GM19193 (cell line): ENCODE data around the gene MTRF1L.

Experiments used
- POLR2A ChIP-seq: IDR thresholded peaks from 4 replicates; pipeline ENCODE4 v1.6.1; 2011; ENCODE audit not compliant: insufficient read depth, insufficient read length; ENCODE audit errors: extremely low read depth

Gene MTRF1L

GRCh38 chr6:152952866-152953509 lies 49.5 kb downstream of the MTRF1L start:
- TF ChIP-seq POLR2A: no peak

DNA sequence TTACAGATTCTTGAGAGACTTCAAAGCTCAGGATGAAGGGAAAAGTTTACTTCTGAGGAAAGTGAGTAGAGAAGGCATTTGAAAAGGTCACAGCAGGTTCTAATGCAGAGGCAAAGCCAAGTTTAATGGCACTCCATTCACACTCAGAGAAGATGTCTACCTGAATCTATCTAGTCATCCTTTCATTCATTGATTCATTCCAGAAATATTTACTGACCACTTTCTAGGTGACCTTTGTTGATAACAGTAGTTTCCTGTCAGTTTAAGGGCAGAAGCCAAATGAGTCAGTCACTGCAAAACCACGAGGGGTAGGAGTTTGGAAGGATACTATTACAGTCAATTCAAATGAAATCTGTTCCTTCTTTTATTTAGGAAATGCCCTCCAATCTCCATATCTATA lies 50.5 kb downstream of the MTRF1L start:
- TF ChIP-seq POLR2A: no peak

DNA sequence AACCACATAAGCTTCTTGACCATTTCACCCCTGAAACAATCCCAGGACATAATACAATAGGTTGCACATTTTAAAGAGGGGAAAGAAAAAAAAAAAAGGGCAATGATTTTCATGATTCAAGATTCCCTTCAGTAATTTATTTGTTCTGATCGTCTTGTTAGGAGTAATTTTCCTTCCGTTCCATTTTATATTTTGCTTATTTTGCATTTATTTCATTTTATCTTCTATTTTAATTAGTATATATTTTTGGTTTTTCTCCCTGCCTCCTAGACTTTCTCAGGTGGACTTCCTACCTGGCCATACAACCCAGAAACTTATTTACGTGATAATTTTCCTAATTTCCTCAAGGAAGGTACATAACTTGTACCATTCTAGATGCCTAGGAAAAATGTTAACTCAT lies 52.3 kb downstream of the MTRF1L start:
- no peak for TF ChIP-seq POLR2A

GRCh38 chr6:152948150-152948768 lies 54.2 kb downstream of the MTRF1L start:
- no peak for TF ChIP-seq POLR2A

DNA sequence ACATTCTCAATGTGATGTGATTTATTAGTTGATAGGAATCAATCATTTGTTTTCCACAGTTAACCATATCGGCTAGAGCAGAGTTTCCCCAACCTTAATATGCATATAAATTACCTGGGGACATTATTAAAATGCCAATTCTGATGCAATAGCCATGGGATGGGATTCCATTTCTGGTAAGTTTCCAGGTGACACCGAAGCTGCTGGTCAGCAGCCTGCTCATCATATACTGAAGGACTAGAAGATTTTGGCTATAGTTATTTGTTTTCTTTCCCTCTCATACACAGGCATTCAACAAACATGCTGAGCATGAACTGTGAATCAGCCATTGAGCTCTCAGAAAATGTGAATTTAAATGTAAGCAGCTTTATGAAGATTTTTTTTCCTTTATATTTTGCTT lies 55.5 kb downstream of the MTRF1L start:
- no peak for TF ChIP-seq POLR2A

- TF ChIP-seq POLR2A: no peak
Observed at GRCh38 chr6:152946484-152946883, 56.0 kb downstream of the MTRF1L start.

- no peak for TF ChIP-seq POLR2A
Observed at GRCh38 chr6:152943260-152943897, 59.1 kb downstream of the MTRF1L start.

DNA sequence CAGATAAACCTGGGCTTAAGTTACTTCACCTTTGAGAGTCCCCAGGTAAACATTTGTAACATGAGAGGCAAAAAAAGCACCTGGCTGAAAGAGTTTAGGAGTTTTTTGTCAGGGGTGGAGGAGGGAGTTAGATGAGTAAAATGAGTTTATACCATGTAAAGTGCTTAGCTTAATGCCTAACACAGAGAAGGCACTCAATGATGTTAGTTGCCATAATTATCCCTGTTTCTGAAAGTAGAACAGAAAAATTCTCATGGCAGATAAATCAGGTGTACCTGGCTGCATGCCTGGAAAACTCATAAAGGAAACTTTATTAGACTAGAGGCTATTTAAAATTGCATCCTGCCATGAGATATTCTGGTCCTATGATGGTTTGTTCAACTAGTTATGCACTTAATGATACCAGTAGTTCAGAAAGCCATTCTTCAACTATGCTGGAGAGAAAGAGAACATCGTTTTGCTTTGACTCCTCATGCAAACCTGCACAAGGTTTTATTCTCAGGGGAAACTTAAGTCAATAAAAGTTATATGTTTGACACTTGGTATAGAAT lies 60.1 kb downstream of the MTRF1L start:
- TF ChIP-seq POLR2A: no peak

DNA sequence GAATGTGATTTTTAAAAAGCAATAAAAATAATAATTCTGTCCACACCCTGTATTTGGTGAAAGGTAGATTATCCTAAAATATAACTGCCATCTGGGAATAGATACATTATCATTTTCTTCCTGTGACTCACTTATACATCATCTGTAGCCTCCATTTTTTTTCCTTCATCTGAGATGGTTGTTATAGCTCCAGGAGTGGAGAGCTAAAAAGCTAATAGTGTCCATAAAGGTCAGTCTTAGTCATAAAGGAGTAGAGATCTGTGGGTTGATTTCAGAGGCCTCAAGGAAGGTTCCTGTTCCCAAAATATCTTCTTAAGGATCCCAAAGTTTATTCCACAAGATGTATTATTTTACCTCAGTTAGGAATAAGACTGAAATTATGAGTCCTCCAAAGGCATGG lies 60.8 kb downstream of the MTRF1L start:
- TF ChIP-seq POLR2A: no peak
